Stimulated activated CD8-positive, alpha-beta memory T cell treated with anti-CD3 and anti-CD28 coated beads, Interleukin-15, amount 100 ng/mL, for 4 hours (primary cell): ENCODE measurements around the gene RGS11.

Experiments used
- DNase-seq, 2 donors: peaks; one replicate each; pipeline ENCODE4 v3.0.0-alpha.2; 2020; ENCODE audit warnings: low read depth in 2 of 2

RGS11 gene

DNA sequence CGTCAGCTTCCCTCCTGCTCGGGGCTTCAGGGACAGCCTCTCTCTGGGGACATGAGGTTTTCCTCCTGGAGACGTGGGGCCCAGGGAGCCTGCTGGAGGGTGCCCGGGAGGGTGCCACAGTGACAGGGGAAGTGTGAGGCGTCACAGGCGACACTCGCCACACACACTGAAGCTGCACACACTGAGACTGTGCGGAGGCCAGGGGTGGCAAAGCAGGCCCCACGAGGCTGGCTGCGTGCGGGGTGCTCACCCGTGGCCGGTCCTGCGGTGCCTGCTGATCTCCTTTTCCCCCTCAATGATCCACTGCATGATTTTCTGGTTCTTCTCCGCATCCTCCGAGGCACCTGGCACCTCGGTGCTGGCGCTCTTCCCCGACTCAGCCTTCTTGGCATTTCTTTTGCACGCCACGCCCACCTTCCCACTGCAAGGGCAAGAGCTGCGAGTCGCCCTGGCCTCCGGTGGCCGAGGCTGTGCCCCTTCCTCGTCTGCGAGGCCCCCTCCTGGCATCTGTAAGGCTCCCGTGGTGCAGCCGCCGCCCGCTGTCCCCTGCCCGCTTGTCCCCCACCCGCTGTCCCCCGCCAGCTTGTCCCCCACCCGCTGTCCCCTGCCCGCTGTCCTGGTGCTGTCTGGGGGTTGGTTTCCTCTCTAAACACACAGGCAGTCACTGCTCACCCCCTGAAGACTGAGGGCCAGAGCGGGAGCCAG is 21.2 kb upstream of the RGS11 start:
- no peak for DNase-seq

DNA sequence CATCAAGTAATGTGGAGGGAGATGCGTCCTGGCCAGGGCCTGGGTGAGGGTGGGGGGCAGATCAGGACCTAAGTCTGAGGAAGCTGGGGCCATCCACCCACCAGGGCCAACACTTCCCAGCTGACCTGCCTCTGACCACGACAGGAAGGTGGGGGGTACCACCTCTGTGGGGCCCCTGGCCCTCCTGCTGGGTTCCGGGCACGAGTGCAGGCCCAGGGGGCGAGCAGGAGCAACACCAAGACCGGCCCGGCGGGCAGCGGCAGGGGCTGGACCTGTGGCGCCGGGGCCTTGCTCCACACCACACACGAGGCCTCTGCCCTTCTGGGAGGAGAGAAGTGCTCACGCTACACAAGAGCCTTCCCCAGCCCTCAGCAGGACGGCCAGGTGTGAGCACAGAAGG is 20.5 kb upstream of the RGS11 start:
- DNase-seq, result no peak

DNA sequence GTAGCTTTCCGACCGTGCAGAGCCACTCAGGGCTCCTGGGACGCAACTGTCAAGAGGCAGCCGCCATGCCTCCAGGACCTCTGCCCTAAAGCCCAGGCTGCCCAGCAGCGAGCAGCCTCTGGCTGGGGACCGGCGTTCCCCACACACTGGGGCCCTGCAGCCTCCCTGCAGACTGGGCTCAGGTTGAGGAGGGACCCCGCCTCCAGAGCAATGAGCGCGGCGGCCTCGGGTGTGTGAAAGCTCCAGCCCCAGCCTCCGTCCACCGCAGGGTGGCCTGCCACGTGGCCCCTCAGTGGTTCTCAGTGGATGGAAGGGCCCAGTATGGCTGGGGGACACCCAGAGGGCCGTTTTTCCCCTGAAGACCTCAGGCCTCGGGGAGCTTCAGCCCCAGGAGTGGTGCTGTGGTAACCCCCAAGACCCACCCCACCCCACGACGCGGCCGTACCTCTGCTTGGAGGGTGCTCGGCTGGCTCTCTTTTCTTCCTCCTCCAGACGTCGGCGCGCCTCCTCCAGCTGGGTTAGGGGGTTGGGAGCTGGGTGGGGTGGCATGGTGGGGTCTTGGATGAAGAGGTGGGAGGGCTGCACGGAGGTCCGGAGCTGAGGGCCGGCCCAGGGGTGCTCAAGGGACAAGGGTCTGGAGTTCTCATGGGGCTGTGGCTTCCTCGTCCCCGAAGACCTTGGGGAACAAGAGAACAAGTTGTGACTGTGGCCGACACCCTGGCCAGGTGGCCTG is 17.5 kb upstream of the RGS11 start:
- DNase-seq, result no peak

DNA sequence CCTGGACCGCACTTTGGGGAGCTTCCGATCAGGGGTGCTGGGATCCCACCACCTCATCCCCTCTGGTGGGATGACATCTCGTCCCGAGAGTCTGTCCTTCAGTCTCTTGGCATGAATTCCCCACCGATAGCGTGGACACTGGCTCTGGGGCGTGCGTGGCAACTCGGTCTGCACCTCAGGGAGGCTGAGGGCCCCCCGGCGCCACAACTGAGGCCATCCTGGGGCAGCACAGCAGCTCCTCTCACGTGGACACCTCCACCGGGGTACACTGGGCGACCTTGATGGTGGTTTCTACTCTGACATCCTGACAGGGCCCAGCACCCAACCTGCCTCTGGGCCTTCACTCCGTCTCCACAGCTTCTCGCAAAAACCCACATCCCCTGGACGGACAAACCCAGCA is 15.8 kb upstream of the RGS11 start:
- no peak for DNase-seq

DNA sequence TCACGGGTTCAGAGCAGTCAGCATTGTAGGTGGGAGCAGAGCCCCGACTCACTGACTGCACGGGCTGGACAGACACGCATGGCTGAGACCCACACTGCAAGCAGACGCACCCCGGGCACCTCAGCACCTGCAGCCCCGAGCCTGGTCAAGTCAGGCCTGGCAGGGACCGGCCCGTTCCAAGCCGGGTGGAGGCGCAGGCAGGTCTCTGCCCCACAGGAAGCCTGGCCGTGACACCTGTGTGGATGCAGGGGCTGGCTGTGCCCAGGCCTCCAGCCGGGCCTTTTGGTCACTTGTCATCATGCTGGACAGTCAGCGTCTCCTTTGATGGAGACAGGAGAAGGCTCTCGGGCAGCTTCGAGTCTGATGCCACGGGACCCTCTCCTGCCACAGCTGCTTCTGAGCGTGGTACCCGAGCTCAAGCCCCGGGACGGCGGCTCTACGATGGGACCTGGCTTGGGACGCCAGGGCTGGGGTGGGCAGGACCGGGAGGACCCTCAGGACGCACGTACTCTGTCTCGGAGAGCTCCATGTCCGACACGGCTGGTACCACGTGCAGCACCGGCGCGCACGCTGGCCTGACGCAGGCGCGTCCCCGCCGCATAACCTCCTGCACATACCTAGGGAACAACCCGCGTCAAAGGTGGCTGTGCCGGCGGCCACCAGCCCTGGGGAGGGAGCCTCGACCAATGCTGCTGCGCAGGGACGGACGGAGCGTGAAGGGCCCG is 15.1 kb upstream of the RGS11 start:
- DNase-seq, result no peak

DNA sequence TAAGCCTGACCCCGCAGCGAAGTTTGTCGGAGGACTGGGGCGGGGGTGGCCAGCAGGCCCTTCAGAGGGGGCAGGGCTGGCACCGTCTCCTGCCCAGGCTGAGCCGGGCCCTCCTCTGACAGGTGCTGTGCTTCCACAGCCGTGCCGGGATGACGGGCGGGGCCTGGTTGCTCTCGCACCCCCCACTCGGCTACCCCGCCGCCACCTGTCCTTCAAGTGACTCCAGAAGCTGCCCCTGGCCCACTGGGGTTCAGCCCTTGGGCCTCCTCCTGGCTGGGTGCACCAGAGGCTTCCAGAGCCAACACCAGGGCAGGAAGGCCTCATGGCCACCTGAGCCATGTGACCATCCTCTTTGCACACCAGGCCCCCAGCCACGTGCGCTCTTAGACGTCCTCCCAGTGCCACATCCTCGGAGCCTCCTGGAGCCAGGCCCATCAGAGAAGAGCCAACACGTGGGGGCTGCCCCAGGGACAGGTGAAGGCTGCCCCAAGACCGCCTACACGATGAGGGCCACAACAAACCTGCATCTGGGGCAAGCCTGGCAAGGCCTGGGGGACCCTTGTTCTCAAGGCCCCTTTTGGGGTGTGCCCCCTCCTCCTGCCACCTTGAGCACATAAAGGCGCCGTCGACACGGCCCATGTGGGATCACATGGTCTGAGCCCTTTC is 14.4 kb upstream of the RGS11 start:
- no peak for DNase-seq

DNA sequence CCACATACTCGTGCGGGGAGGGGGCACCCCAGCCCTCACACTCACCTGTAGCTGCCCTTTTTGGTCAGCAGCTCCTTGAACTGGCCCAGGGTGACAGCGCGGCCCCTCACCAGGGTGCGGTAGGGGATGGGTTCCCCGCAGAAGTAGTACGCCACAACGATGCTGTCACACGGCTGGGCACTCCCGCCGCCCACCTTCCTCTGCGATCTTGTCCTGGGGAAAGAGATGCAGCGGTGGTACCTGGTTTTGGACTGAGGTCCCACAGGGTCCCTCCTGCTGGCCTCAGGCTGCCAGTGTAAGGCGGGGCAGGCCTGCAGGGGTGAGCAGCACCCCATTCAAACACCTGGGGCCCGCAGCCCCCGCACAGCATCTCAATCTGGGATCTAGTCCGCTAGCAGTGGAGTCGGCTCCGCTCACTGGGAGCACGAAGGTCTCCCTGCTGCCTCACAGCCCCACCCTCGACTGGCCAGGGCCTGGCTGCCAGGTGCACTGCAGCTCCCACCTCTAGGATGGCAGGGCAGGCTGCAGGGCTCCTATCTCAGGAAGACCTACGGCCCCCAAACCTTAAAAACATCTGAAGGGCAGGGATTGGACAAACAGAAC is 13.8 kb upstream of the RGS11 start:
- DNase-seq, result no peak

DNA sequence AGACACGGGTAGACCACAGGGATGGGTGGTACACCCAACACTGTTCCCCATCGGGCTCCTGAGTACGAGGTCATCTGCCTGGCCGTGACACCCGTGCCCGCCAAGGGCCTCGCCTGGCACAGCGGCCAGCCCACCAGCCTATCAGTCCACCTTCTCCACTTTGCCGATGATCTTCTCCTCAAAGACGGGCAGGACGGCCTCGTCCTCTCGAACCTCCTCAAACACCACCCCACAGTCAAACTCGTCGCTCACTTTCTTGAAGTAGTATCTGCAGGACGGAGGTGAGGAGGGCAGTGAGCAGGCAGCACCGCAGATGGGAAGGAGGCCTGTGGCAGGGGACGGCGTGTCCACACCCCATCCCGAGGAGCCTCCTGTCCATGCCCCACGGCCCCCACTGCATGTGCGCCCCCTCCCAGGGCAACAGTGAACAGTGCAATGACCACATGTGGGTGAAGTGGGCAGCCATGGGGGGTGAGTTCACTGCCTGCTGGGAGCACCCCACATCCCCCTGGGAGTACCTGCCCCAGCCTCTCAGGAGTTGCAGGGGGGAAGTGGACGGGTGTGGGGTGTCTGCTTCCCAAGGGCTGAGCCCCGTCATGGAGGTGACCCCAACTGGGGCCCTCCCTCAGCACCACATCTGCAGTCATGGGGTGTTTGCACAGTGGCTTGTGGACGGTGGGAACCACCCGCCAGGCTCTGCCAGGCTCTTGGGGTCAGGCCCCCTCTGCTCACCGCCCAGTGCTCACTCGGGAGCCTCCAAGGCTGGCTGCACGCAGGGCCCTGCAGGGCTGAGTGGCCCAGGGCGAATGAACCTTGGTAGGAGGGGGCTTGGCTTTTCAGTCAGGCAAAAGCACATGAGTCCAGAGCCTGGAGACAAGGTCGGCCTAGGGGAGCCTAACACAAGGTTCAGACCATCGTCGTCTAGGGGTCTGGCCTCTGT is 12.5 kb upstream of the RGS11 start:
- no peak for DNase-seq

DNA sequence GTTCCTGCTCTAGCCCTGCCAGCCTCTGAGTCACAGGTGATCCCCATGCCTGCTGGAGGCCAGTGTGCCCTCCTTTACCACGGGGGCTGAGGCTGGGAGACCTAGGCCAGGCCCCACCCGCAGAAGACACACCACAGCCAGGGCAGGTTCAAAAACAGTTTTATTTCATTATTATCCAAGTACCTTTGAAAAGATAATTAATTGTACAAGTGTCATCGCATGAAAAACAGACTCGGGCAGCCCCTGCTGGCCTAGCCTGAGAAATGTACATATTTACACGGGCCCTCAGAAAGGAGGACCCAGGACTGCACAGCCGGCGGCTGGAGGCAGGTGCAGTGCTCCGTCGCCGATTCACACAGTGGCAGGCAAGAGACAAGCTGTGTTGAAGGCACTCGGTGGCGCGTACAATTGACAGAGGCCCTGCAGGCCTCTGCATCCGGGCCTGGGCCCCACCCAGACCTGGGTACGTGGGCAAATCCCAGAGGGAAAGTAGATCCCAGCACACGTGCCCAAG is 11.6 kb upstream of the RGS11 start:
- DNase-seq, result no peak

DNA sequence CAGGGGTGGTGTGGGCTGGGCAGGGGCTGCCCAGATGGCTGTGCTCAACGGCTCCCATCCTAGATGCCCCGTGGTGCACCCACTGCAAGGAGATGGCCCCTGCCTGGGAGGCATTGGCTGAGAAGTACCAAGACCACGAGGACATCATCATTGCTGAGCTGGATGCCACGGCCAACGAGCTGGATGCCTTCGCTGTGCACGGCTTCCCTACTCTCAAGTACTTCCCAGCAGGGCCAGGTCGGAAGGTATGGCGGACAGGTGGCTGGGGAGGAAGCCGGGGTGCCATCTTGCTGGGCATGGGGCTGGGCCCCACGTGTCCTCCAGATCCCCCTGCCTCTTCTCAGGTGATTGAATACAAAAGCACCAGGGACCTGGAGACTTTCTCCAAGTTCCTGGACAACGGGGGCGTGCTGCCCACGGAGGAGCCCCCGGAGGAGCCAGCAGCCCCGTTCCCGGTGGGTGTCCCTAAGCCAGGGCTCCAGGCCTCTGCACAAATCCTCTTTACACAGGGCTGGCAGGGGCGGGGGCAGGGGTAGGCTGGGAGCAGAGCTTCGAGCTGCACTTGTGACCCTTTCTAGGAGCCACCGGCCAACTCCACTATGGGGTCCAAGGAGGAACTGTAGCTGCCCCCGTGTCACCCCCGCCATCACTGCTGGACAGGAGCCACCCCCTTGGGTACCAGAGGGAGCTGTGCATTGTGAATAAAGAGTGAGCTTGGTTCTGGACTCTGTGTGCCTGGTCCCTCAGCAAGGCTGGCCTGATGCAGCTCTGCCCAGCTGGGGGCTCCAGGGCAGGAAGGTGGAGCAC is 10.9 kb upstream of the RGS11 start:
- DNase-seq, result no peak

DNA sequence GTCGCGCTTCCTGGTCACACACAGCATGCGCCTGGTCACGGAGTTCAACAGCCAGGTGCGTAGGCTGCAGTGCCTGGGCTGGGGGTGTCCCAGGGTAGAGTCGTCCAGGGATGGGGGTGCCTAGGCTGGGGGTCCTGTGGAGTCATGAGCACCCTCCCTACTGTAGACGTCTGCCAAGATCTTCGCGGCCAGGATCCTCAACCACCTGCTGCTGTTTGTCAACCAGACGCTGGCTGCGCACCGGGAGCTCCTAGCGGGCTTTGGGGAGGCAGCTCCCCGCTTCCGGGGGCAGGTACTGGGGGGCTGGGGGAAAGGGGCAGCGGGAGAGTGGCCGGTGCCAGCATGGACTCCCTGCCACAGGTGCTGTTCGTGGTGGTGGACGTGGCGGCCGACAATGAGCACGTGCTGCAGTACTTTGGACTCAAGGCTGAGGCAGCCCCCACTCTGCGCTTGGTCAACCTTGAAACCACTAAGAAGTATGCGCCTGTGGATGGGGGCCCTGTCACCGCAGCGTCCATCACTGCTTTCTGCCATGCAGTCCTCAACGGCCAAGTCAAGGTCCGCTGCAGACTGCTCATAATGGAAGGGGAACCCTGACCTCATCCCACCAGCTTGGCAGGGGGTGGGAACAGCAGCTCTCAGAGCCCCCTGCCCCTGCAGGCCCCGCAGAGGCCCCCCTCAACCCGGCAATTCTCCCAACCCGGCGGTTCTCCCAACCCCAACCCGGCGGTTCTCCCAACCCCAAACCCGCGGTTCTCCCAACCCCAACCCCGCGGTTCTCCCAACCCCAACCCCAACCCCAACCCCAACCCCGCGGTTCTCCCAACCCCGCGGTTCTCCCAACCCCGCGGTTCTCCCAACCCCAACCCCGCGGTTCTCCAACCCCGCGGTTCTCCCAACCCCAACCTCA is 9.7 kb upstream of the RGS11 start:
- no peak for DNase-seq

DNA sequence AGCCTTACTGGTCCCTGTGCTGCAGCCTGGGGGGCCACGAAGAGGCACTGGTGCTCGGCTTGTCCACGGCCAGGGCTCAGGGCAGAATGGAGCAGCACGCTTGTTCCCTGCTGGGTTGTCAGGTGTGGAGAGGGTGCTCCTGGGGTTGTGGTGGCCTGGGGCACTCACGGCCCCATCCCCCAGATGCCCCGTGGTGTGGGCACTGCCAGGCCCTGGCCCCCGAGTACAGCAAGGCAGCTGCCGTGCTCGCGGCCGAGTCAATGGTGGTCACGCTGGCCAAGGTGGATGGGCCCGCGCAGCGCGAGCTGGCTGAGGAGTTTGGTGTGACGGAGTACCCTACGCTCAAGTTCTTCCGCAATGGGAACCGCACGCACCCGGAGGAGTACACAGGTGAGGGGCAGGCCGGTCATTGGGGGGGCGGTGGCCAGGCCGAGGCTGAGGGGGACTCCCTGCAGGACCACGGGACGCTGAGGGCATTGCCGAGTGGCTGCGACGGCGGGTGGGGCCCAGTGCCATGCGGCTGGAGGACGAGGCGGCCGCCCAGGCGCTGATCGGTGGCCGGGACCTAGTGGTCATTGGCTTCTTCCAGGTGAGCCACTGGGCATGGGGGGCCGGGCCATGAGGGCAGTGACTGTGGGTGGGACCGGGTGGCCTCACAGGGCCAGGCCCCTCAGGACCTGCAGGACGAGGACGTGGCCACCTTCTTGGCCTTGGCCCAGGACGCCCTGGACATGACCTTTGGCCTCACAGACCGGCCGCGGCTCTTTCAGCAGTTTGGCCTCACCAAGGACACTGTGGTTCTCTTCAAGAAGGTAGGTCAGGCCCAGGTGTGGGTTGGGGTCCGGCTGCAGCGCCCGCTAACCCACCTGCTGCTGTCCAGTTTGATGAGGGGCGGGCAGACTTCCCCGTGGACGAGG is 8.7 kb upstream of the RGS11 start:
- no peak for DNase-seq

DNA sequence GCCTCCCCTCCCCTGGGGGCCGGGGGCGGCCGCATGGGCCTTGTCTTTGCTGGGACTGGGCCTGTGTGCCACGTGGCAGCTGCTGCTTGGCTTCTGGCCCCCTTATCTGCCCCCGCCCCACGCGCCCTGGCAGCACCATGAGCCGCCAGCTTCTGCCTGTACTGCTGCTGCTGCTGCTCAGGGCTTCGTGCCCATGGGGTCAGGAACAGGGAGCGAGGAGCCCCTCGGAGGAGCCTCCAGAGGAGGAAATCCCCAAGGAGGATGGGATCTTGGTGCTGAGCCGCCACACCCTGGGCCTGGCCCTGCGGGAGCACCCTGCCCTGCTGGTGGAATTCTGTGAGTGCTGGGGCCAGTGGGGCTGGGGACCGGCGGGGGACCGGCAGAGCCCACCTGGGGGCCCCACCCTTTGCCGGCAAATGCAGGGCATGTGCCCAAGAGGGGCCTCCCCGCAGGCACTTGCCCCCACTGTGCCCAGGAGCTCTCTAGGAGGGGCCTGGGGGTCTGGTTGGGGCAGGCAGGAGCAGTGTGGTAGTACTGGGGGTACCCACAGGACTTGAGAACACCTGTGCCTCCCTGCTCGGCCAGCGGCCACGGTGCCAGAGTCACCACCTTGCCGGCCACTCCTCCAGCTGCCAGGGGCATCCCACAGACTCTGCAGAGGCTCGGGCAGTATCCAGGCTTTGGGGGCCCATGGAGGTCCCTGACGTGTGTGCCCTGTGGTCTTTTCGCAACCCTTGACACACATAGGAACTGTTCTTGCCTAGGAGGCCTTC is 7.5 kb upstream of the RGS11 start, which contains the start of gene PDIA2:
PDIA2 (plus strand) TSS at position 132 of the 773 bp plus-strand sequence; CDS start at position 138, 6 bp downstream.
- DNase-seq, result no peak

DNA sequence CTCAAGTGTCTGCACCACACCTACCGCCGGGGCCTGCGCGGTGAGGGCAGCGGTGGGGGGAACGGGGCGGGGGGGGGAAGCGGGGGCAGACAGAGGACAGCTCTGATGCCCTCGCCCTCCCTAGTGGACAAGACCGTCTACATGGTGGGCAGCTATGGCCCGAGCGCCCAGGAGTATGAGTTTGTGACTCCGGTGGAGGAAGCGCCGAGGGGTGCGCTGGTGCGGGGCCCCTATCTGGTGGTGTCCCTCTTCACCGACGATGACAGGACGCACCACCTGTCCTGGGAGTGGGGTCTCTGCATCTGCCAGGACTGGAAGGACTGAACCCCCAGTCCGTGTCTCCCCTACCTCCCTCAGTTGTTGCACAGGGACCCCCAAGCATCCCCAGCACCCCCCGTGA is 6.7 kb upstream of the RGS11 start:
- no peak for DNase-seq

DNA sequence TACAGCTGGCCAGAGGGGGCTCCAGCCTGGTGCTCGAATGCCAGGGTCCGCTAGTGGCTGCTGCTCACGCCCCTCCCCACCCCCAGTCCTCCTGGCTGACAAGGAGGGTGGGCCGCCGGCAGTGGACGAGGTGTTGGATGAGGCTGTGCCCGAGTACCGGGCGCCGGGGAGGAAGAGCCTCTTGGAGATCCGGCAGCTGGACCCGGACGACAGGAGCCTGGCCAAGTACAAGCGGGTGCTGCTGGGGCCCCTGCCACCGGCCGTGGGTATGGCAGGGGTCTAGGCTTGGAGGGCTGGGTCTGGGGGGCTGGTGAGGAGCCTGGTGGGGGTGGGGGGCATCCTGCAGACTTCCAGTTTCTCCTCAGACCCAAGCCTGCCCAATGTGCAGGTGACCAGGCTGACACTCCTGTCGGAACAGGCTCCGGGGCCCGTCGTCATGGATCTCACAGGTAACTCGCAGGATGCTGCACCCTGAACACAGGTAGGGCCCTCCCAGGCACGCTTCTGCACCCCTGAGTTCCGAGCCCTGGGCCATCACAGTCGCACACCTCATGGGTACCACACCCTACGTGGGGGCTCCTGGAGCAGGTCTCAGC is 6.0 kb upstream of the RGS11 start:
- DNase-seq, result no peak

DNA sequence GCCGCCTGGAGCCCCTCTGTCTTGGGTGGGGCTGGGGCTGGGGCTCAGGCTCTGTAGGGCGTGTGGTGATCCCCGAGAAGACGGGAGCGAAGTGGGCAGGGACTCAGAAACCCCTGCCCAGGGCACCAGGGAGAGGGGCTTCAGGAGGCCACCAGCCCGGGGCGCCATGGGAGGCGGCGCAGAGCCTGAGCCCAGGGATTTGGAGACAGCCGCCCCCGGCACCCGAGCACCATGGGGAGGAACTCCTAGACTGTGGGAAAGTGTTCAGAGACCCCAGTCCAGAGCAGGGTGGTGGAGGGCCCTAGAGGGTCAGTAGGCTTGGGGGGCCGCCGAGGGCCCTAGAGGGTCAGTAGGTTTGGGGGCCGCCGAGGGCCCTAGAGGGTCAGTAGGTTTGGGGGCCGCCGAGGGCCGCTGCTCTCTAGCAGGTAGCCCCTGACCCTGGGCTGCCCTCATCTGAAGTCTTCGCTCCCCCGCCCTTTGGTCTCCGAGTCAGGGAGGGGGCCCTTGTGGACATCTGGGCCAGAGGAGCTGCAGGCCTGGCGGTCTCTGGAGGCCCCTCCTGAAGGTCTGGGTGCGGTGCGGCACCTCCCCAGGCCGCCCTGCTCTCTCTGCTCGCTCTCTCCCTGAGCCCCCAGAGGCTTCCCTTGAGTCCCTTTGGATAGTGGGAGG is 5.4 kb upstream of the RGS11 start:
- no peak for DNase-seq
